GM12872 (cell line): Measurements from ENCODE around the gene UNC13C.

Experiments used
- CTCF ChIP-seq: IDR thresholded peaks from 3 replicates; pipeline ENCODE4 v1.5.1; 2011; ENCODE audit warnings: low read depth, mild to moderate bottlenecking, low read length, moderate library complexity; ENCODE audit not compliant: insufficient read depth

Gene UNC13C

GRCh38 chr15:54594115-54594514 is 615.9 kb downstream of the UNC13C start:
- peak; percentile 32; the same call in 1 of the 3 replicates for TF ChIP-seq CTCF

GRCh38 chr15:54599386-54599785 is 621.1 kb downstream of the UNC13C start:
- no peak for TF ChIP-seq CTCF

GRCh38 chr15:54605043-54605442 is 626.8 kb downstream of the UNC13C start:
- no peak for TF ChIP-seq CTCF

GRCh38 chr15:54605556-54605955 is 627.3 kb downstream of the UNC13C start:
- TF ChIP-seq CTCF = no peak

GRCh38 chr15:54608876-54609835 is 630.9 kb downstream of the UNC13C start:
- TF ChIP-seq CTCF = no peak

- TF ChIP-seq CTCF = no peak
These were observed 639.9 kb downstream of the UNC13C start for GRCh38 chr15:54618120-54618519.

- no peak for TF ChIP-seq CTCF
These were observed 640.9 kb downstream of the UNC13C start for GRCh38 chr15:54619180-54619579.
